ENCODE measurements around the gene FSTL4. TPM values are rescaled to one million over a fixed set of nuclear protein-coding genes. Genes with fewer than 3 reads are reported as not detected.

The FSTL4 gene
- polyA plus RNA-seq, 1 donor (not counting 4 experiments of a cell fraction or from before 2014, with no cell fraction given) = 1.7 TPM

GRCh38 chr5:133164759-133165158 lies 447.6 kb downstream of the FSTL4 start:
- H3K36me3 ChIP-seq (ENCODE audit: control insufficient read depth in 2 of 2, extremely low read depth in 1 of 2, insufficient read depth in 2 of 2, low read length in 2 of 2) = no peaks in the 10 kb centered on the region
- no peaks in the 10 kb centered on the region for H4K20me1 ChIP-seq (ENCODE audit: control insufficient read depth, extremely low read depth, insufficient read depth, low read length)
- no peaks in the 10 kb centered on the region for H3K79me2 ChIP-seq (ENCODE audit: control insufficient read depth, insufficient read depth, low read length)
- H3K4me3 ChIP-seq (ENCODE audit: control insufficient read depth in 2 of 3, extremely low read depth in 1 of 3, insufficient read depth in 2 of 3, low read depth in 1 of 3, low read length in 3 of 3) = no peak overlapping the region
- H3K27me3 ChIP-seq (ENCODE audit: control insufficient read depth, extremely low read depth, insufficient read depth, low read length) = no peaks in the 10 kb centered on the region
- dilution Hi-C loops (cut with MboI; ENCODE audit: extremely low pct_ligation_motif_present, low sequenced_read_pairs) = no loop called here
- H2AFZ ChIP-seq (ENCODE audit: control insufficient read depth, low read length) = no peak overlapping the region
- no peaks in the 10 kb centered on the region for H3K9me3 ChIP-seq (ENCODE audit: control insufficient read depth, low read depth, low read length)
- H3K27ac ChIP-seq (ENCODE audit: control insufficient read depth, insufficient read depth, low read length) = no peak overlapping the region
- FAIRE-seq (no peak), DNase-seq (ENCODE audit: low read depth, low spot score) (no peak)
- H3K9me1 ChIP-seq (ENCODE audit: control insufficient read depth, extremely low read depth, insufficient read depth, low read length) = no peaks in the 10 kb centered on the region
- no peaks in the 10 kb centered on the region for H3K4me1 ChIP-seq (ENCODE audit: control insufficient read depth, extremely low read depth, insufficient read depth, low read length)
- TF ChIP-seq EZH2 (IDR thresholded peaks at IDR 0.05; ENCODE audit: low read length) = no peak
- TF ChIP-seq CTCF (optimal IDR thresholded peaks at IDR 0.05 in 1 of 3, IDR thresholded peaks at IDR 0.05 in 1 of 3, conservative IDR thresholded peaks at IDR 0.05 in 1 of 3; ENCODE audit: extremely low read depth in 1 of 3, insufficient read depth in 2 of 3, low read length in 3 of 3) = no peak
- no peak overlapping the region for H3K4me2 ChIP-seq (ENCODE audit: control insufficient read depth, extremely low read depth, insufficient read depth, low read depth, low read length)
- no peak overlapping the region for H3K9ac ChIP-seq (ENCODE audit: control insufficient read depth, extremely low read depth, insufficient read depth, low read length)

GRCh38 chr5:133163839-133164238 lies 448.5 kb downstream of the FSTL4 start:
- Histone ChIP-seq H3K9ac (ENCODE audit: control insufficient read depth, extremely low read depth, insufficient read depth, low read length) (no peak overlapping the region), H3K4me3 (ENCODE audit: control insufficient read depth in 2 of 3, extremely low read depth in 1 of 3, insufficient read depth in 2 of 3, low read depth in 1 of 3, low read length in 3 of 3) (no peak overlapping the region), H3K9me3 (ENCODE audit: control insufficient read depth, low read depth, low read length) (no peaks in the 10 kb centered on the region), H4K20me1 (ENCODE audit: control insufficient read depth, extremely low read depth, insufficient read depth, low read length) (no peaks in the 10 kb centered on the region), H3K4me1 (ENCODE audit: control insufficient read depth, extremely low read depth, insufficient read depth, low read length) (no peaks in the 10 kb centered on the region), H3K79me2 (ENCODE audit: control insufficient read depth, insufficient read depth, low read length) (no peaks in the 10 kb centered on the region), H3K9me1 (ENCODE audit: control insufficient read depth, extremely low read depth, insufficient read depth, low read length) (no peaks in the 10 kb centered on the region), H3K27ac (ENCODE audit: control insufficient read depth, insufficient read depth, low read length) (no peak overlapping the region), H3K4me2 (ENCODE audit: control insufficient read depth, extremely low read depth, insufficient read depth, low read depth, low read length) (no peak overlapping the region), H3K27me3 (ENCODE audit: control insufficient read depth, extremely low read depth, insufficient read depth, low read length) (no peaks in the 10 kb centered on the region), H2AFZ (ENCODE audit: control insufficient read depth, low read length) (no peak overlapping the region), H3K36me3 (ENCODE audit: control insufficient read depth in 2 of 2, extremely low read depth in 1 of 2, insufficient read depth in 2 of 2, low read length in 2 of 2) (no peaks in the 10 kb centered on the region)
- FAIRE-seq (no peak), DNase-seq (ENCODE audit: low read depth, low spot score) (no peak)
- TF ChIP-seq CTCF (optimal IDR thresholded peaks at IDR 0.05 in 1 of 3, IDR thresholded peaks at IDR 0.05 in 1 of 3, conservative IDR thresholded peaks at IDR 0.05 in 1 of 3; ENCODE audit: extremely low read depth in 1 of 3, insufficient read depth in 2 of 3, low read length in 3 of 3) = no peak
- dilution Hi-C loops (cut with MboI; ENCODE audit: extremely low pct_ligation_motif_present, low sequenced_read_pairs) = no loop called here

Data from keratinocyte (primary cell).